ENCODE data around the gene ALCAM.
"Not testable (repeated sequence)": the region's sequence is repeated elsewhere in the genome, so short reads cannot be mapped to it uniquely, and the experiment has no call there.

ALCAM gene

GRCh38 chr3:105356988-105357387, 9.7 kb upstream of the ALCAM start:
- DNase-seq, result no peak

DNA sequence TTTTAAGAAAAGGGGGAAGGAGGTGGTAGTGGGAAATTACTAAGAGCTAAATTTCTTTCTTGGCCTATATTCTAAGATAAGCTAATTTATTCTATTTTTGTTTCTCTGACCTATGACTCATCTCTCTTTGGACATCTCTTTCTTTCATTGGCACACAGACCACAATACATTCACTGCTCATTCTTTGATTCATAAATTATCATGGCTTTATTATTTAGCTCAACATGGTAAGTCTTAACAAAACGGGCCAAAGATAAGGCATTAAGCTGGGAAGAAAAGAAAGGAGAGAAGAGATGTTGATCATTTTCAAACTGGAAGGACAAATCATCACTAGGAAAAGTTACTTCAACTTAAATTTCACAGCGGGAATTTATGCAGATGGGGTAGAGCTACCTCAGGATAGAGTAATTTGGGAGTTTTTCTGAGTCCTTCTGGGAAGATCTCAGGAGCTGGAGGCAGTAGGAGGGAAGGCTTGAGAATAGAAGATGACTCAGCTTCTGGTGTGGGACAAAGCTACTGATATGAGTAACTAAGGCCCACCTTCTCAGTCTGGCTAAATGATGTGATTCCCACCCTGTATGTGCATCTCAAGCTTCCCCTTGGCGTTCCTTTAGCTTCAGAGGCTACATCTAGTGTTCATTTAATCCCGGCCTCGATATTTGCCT, 7.5 kb upstream of the ALCAM start:
- DNase-seq, result peak; percentile 90

DNA sequence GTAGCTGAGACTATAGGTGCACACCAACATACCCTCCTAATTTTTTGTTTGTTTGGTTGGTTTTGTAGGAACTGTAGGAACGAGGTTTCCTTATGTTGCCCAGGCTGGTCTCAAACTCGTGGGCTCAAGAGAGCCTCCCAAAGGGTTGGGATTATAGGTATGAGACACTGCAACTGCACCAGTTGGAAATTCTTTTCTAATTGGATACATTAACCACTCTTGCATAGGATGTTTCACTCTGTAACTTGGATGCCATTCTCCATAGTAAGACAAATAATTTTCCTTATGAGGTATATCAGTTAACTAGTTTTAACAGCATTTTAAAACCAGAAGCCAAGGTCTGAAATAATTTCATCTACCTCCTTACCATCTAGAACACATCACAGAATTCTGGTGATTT, 6.7 kb upstream of the ALCAM start:
- no peak for DNase-seq

DNA sequence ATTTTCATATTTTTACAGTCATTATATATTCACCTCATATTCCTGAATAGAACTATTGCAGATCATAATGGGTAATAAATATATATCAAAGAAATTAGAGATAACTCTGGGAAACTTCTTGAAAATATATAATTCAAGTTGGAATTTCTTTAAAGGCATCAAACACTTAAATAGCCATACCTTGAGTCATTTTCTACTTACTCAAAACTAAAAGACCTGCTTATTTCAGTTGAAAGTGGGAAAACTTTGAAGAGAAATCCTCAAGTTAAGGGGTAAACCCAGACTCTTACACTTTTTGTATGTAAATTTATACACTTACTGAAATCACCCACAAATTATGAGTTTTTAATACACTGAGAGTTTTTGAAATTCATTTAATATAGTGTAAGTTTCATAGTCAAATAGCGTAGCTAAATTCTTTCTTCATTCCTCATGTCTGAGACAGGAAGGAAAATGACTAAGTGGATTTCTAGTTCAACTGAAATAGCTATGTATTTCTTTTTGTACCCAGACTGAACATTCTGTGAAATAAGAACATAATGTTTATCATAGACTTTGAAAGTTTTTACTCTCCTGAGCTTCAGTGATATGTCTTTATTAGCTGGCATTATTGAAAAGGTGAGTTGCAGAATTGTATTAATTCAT, 4.6 kb upstream of the ALCAM start:
- peak; percentile 74 for DNase-seq

DNA sequence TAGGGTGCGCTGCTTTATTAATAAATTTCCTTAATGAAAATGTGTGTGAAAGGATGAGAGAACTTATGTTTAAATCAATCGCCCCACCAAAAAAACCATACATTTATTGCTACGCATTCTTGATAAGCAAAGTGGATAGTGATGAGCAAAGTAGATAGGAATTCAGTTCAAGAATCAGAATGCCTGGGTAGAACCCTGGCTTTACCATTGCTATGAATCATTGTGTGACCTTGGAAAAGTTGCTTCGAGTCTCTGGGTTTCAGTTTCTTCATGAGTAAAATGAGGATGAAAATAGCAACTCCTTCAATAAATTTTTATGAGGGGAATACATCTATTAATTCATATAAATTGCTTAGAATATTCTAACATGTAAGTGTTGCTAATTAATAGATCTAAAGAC, 2.6 kb upstream of the ALCAM start:
- peak; percentile 64 for DNase-seq

DNA sequence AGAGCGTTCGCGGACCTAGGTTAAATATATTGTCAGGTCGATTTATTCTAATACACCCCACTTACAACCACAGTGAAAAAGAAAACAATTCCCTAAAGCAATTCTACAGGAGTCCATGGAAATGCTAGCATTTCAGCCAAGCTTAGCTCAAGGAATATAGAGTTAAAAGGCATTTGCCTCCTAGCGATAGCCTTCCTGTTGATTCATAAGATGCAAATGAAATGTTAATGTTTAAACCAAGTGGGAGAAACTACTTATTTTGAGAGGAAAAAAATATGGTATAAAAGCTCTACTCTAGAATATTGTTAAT, 1.7 kb upstream of the ALCAM start:
- DNase-seq, result no peak

DNA sequence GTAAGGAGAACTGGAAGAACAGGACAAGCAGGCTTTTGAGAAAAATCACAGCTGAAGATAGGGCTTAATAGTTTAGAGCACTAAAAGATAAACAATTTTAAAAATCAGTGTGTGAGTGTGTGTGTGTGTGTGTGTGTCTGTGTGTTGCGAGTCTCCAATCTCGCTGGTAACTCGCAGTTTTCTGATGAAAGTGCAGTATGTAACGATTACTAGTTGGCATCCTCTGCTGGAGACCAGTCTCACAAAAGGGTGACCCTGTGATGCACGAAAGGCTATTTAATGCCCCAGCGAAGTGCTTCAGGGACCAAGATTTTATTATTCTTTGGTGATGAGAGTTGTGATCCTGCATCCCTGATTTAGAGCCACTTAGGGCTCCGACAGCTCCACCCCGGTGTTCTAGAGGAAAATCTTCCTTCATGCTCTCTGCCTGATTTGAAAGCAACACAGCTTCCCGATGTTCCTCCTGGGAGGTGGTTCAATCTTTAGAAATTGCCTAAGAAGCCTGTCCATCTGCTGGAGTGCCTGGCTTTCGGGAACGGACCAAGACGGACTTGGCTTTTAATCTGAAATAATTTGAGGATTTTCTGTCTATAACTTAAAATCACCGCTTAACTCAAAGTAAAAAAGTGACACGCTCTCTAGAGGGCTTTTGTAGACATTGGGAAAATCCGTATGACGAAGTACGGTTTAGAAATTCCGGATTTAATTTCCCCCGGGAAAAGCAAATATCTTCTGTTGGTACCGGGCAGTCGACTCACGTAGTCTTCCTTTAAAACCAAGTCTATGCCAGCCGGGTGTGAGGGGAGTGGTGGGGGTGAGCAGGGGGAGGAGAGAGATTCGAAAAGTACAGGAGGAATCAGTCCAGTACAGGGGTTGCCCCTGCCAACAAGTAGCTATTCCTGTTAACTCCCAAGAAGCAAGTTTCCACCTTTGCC, 1.1 kb upstream of the ALCAM start:
- DNase-seq, result peak; percentile 71

DNA sequence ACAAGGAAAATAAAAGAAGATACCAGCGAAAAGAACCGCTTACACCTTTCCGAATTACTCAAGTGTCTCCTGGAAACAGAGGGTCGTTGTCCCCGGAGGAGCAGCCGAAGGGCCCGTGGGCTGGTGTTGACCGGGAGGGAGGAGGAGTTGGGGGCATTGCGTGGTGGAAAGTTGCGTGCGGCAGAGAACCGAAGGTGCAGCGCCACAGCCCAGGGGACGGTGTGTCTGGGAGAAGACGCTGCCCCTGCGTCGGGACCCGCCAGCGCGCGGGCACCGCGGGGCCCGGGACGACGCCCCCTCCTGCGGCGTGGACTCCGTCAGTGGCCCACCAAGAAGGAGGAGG, 325 bp downstream of the ALCAM start:
- no peak for DNase-seq

DNA sequence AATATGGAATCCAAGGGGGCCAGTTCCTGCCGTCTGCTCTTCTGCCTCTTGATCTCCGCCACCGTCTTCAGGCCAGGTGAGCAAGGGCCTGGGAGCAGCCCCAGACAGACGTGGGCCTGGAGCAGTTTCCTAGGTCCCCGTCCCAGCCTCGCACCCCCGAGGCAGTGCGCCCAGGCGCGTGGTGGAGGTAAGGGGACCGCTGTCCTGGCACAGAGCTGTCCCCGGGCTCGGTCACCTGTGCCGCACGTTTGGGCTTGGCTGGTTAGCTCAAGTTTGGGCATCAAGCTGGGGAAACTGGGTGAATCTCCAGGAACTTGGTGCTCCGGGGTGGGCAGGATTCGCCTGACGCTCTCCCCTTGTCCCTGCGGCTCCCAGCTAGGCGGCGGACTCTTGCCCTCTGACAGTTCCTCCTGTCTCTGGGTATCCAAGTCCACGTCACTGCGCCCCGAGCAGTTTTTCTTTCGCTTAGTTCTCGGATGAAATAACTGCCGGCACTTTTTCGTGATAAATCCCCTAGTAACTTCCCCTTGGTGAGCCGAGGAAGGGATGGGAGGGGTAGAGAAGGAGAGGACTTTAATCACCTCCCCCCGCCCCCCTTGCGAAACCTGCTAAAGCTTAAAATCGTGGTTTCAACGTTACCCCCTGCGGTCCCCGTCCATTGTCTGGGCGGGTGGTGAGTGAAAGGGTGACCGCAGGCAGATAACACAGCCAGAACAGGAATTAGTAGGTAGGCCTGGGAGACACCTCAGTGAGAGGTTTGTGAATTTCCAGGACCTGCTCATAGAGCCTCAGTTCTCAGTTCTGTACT, 901 bp downstream of the ALCAM start:
- peak; percentile 98 for DNase-seq

- DNase-seq, result peak; percentile 87
Observed at GRCh38 chr3:105368566-105369499, 2.1 kb downstream of the ALCAM start.

- peak; percentile 72 for DNase-seq
Observed at GRCh38 chr3:105369500-105370371, 3.0 kb downstream of the ALCAM start.

- DNase-seq, result no peak
Observed at GRCh38 chr3:105373383-105373782, 6.7 kb downstream of the ALCAM start.

GRCh38 chr3:105375750-105376511, 9.2 kb downstream of the ALCAM start:
- no peak for DNase-seq

DNA sequence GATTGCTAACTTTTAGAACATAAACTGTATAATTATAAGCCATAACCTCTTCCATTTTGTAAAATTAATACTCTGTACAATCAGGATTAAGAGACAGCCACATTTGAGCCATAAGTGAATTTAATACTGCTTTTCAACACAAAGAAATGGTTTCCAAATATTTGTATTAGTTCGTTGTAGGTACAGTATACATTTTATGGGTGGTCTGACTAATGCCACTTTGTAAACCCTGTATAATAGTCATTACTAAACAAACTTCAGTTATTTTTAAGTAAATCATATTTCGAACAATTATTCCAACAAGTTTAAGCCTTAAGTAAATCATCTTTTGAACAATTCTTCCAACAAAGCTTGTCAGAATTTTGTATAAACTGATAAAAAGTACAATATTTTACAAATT, 11.0 kb downstream of the ALCAM start:
- no peak for DNase-seq

DNA sequence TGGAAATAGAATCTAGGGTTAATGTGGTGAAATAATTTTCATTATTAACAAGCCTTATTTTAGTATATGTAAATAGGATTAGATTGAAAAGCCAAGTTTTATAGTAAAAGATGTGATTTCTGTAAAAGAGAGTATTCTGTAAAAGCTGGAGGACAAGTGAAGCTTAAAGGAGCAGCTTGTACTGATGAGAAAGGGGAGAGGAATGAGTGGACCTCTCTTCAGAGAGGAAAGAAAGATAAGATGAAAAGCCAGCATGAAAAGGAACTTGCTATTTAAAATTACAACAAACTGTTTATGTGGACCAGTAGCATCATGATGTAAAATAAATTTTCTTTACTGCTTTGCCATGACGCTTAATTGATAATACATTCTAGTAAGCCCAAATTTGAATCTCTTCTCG, 18.5 kb downstream of the ALCAM start:
- no peak for DNase-seq

DNA sequence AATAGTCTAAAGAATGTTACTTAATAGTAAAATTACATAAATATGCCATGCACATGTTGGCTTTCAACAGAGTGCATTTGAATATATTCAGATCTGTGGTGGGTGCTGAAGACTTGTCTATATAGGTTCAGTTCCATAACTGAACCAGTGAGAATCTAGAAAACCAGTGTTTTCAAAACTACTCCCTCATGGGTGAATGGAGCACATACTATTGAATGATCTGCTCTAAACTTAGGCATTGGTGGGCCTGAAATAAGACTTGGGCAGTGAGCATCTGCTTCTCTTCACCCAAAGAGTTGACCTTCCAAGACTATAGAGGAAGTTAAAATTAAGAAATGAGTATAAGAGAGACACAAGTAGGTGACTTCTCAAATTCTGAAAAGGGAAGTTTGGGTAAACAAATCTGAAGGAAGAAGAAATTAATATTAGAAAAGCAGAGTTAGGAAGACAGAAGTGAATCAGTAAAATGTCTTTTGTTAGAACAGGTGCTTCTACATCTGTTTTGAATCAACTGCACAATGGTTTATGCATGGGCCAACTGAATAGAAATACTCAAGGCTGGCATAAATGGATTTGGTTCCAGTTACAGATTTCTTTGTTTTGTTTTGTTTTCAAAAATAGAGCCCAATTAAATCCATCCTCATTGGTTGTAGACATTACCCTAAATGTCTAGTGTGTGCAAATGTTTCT, 19.3 kb downstream of the ALCAM start:
- peak; percentile 53 for DNase-seq

DNA sequence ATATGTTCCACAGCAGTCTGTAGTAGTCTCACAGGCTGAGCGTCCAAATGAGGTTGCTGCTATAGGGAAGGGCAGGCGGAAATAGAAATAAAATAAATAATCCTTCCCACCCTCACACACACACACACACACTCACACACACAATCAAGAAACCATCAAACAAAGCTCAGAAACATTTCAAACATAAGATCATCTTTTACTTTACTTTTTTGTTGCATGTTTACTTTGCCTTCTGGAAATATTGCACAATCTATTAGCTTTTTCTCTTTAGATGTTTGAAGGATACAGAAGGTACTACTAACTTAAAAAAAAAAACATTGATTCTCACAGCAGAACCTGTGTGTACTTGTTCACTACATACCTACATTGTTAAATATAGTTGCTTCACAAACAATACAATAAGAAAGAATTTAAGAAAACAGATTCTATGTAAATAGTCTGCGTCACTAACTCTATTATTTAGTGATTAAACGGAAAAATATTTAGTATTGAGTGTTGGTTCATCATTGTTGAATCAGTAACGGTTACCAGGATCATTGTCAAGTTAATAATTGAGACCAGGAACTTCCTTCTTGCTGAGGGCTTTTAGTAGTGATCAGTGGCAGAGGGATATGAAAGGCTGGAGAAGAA, 20.5 kb downstream of the ALCAM start:
- no peak for DNase-seq

DNA sequence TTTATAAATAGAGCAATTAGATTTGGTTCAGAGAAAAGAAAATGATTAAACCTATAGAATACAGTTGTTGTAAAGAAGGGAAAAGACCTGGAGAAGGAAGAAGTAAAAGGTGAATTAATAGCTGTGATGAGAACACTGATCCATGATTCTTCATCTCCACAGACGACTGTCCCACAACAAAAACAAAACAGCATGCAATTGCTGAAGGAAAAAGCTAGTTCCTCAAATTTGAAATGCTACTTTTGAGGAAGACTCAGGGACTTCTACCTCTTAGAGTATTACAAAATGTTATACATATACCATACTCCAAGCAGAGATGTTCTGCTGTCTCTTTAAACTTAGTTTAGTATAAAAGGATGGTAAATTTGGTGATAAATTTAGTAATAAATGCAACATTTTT, 21.5 kb downstream of the ALCAM start:
- DNase-seq, result peak; percentile 36

DNA sequence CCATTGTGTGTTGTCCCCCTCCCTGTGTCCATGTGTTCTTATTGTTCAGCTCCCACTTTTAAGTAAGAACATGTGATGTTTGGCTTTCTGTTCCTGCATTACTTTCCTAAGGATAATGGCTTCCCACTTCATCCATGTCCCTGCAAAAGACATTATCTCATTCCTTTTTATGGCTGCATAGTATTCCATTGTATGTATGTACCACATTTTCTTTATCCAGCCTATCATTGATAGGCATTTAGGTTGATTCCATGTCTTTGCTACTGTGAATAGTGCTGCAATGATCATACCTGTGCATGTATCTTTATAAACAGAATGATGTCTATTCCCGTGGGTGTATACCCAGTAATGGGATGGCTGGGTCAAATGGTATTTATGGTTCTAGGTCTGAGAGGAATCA, 23.1 kb downstream of the ALCAM start:
- not testable (repeated sequence) for DNase-seq

Measured in inflammatory macrophage treated with lipopolysaccharide for 4 hours (primary cell).